A549 (cell line): ENCODE measurements around the gene HTR3A. TPM values are rescaled to one million over a fixed set of nuclear protein-coding genes. Genes with fewer than 3 reads are reported as not detected.

Source experiments
- ATAC-seq, 2 experiments: fragments of 200-7000 bp in 1 of 2; fragments of >200 bp in 1 of 2; cut with Nextera tagmentation in 1 of 2; cut with Tn5 transposase in 1 of 2; 3 replicates each; pipeline versions ENCODE4 v1.8.0 to v1.9.1; 2018 to 2020; ENCODE audit warnings: mild to moderate bottlenecking in 1 of 2, moderate library complexity in 1 of 2
- CTCF ChIA-PET: fragments of 300-600 bp; sonication (Branson Sonifier 250); formaldehyde crosslinking; extraction: SDS; loops from one replicate; lab custom pipeline; 2021; ENCODE audit warnings: antibody characterized with exemption, inconsistent platforms; lab: Yijun Ruan, JAX
- POLR2A ChIA-PET: fragments of 350-600 bp; formaldehyde crosslinking; extraction: SDS; loops from one replicate; lab custom pipeline; 2021; ENCODE audit warnings: antibody characterized with exemption, inconsistent platforms; lab: Yijun Ruan, JAX
- DNase-seq, 2 experiments: peaks; one replicate each; pipeline versions ENCODE4 v3.0.0 to v3.0.0-alpha.2; 2011 to 2016; ENCODE audit warnings: low read depth in 1 of 2, low spot score in 1 of 2
- FAIRE-seq: peaks from 2 replicates; lab custom pipeline; 2011; peaks lifted over from hg19 to GRCh38; lab: Jason Lieb, UNC
- H3K27ac ChIP-seq, 2 experiments: fragments of >200 bp; sonication (Bioruptor Twin); formaldehyde crosslinking; 3 replicates each; pipeline ENCODE4 v1.5.1; 2016 to 2017
- H3K4me1 ChIP-seq: fragments of >200 bp; sonication (Bioruptor Twin); formaldehyde crosslinking; 3 replicates; pipeline ENCODE4 v1.6.1; 2016
- H3K4me2 ChIP-seq: fragments of >200 bp; sonication (Bioruptor Twin); formaldehyde crosslinking; 3 replicates; pipeline ENCODE4 v1.6.1; 2016
- H3K4me3 ChIP-seq: fragments of >200 bp; sonication (Bioruptor Twin); formaldehyde crosslinking; 3 replicates; pipeline ENCODE4 v1.5.1; 2016
- H3K9me3 ChIP-seq: fragments of >200 bp; sonication (Bioruptor Twin); formaldehyde crosslinking; 3 replicates; pipeline ENCODE4 v1.6.1; 2016
- BCL3 ChIP-seq: fragments of >200 bp; sonication (Bioruptor Twin); formaldehyde crosslinking; IDR thresholded peaks from 3 replicates; pipeline ENCODE4 v1.6.1; 2016
- CEBPB ChIP-seq, 2 experiments: fragments of >200 bp in 1 of 2; sonication (Bioruptor Twin) in 1 of 2; formaldehyde crosslinking in 1 of 2; IDR thresholded peaks; 2 replicates each; pipeline ENCODE4 v1.6.1; 2012 to 2016
- EHF ChIP-seq: fragments of 250-450 bp; sonication (Bioruptor Pico); IDR thresholded peaks from 2 replicates; pipeline ENCODE4 v1.5.0; 2020; ENCODE audit warnings: mild to moderate bottlenecking
- ELK1 ChIP-seq: fragments of 150-350 bp; IDR thresholded peaks from 2 replicates; pipeline ENCODE4 v1.6.1; 2014; ENCODE audit warnings: low read depth, mild to moderate bottlenecking, low read length
- ESRRA ChIP-seq: fragments of 150-350 bp; IDR thresholded peaks from 2 replicates; pipeline ENCODE4 v1.6.1; 2014; ENCODE audit warnings: mild to moderate bottlenecking, low read length, borderline replicate concordance
- FOSB ChIP-seq: fragments of 250-450 bp; sonication (Bioruptor Pico); IDR thresholded peaks from 2 replicates; pipeline ENCODE4 v1.5.0; 2020; ENCODE audit warnings: mild to moderate bottlenecking, moderate library complexity
- FOXS1 ChIP-seq: fragments of 250-450 bp; sonication (Bioruptor Pico); IDR thresholded peaks from 2 replicates; pipeline ENCODE4 v1.5.0; 2020; ENCODE audit warnings: mild to moderate bottlenecking, moderate library complexity
- GATA3 ChIP-seq: IDR thresholded peaks from 2 replicates; pipeline ENCODE4 v1.6.1; 2012; ENCODE audit warnings: borderline replicate concordance
- HOXB5 ChIP-seq: fragments of 250-450 bp; sonication (Bioruptor Pico); IDR thresholded peaks from 2 replicates; pipeline ENCODE4 v1.5.0; 2020; ENCODE audit warnings: mild to moderate bottlenecking, moderate library complexity
- KDM1A ChIP-seq: fragments of 200-600 bp; sonication (generic); IDR thresholded peaks from 2 replicates; pipeline ENCODE4 v1.6.1; 2016; ENCODE audit warnings: low read depth, mild to moderate bottlenecking
- MAX ChIP-seq: IDR thresholded peaks from 2 replicates; pipeline ENCODE4 v1.6.1; 2012
- MYC ChIP-seq: IDR thresholded peaks from 2 replicates; pipeline ENCODE4 v1.6.1; 2012; ENCODE audit warnings: mild to moderate bottlenecking, inconsistent platforms, low read length, improper control_type of control experiment, borderline replicate concordance
- NR3C1 ChIP-seq: fragments of >200 bp; sonication (Bioruptor Twin); formaldehyde crosslinking; IDR thresholded peaks from 3 replicates; pipeline ENCODE4 v1.6.1; 2017
- PHF8 ChIP-seq: fragments of 200-600 bp; sonication (generic); IDR thresholded peaks from 2 replicates; pipeline ENCODE4 v1.6.1; 2016; ENCODE audit warnings: low read depth, mild to moderate bottlenecking, antibody characterized with exemption, moderate library complexity, borderline replicate concordance
- RFX5 ChIP-seq: fragments of 450-650 bp; IDR thresholded peaks from 2 replicates; pipeline ENCODE4 v1.7.1; 2014; ENCODE audit warnings: antibody characterized with exemption, mild to moderate bottlenecking, moderate library complexity
- SMC3 ChIP-seq: fragments of >200 bp; sonication (Bioruptor Twin); formaldehyde crosslinking; IDR thresholded peaks from 3 replicates; pipeline ENCODE4 v1.6.1; 2018; ENCODE audit warnings: inconsistent platforms
- SREBF2 ChIP-seq: fragments of 450-650 bp; IDR thresholded peaks from 2 replicates; pipeline ENCODE4 v1.6.1; 2014; ENCODE audit warnings: mild to moderate bottlenecking, moderate library complexity
- ZC3H11A ChIP-seq: fragments of 450-650 bp; IDR thresholded peaks from 2 replicates; pipeline ENCODE4 v1.6.1; 2014; ENCODE audit warnings: antibody characterized with exemption, mild to moderate bottlenecking
- ZFP36 ChIP-seq: fragments of 450-650 bp; IDR thresholded peaks from 2 replicates; pipeline ENCODE4 v1.6.1; 2014; ENCODE audit warnings: borderline replicate concordance; ENCODE audit not compliant: partially characterized antibody
- WGBS: methylation state at CpG from one replicate; pipeline ENCODE4 v1.1.6; 2017; ENCODE audit errors: missing lambda C conversion rate; 5-methylcytosine and 5-hydroxymethylcytosine counted together
- polyA plus RNA-seq, 4 experiments: library from polyadenylated mRNA; depleted of rRNA in 3 of 4; stranded (reverse); fragments of >200 nt; fragmentation: RNase III in 1 of 4; extraction: RNeasy Plus Mini Kit Qiagen cat#74134 plus additional on column Dnase treatment in 1 of 4; gene quantifications; 2 replicates in 3 of 4; 3 replicates in 1 of 4; pipeline ENCODE4 v1.2.3, GENCODE V29; 2011 to 2017

Gene HTR3A
- polyA plus RNA-seq, 2 of the 4 experiments (the other 2 are of a cell fraction) = not detected

- H3K9me3 ChIP-seq = no peaks in the 10 kb centered on the region
- CTCF ChIA-PET = interaction anchor here (0.6 to 1.9 kb wide), 3 partner anchors 12 to 244 kb away, joined by 3 to 8 read pairs (median 4); no protein-coding TSS in a partner anchor
- DNase-seq = no peak
- TF ChIP-seq PHF8 (no peak), SREBF2 (no peak), GATA3 (no peak), EHF (no peak), KDM1A (no peak), ZC3H11A (no peak), ESRRA (no peak), FOSB (CRISPR knock-in tag) (no peak), MAX (no peak), HOXB5 (CRISPR knock-in tag) (no peak)
- H3K4me2 ChIP-seq = no peak overlapping the region
- ATAC-seq = no peak
- POLR2A ChIA-PET = no interaction called here
- no peaks in the 10 kb centered on the region for H3K4me1 ChIP-seq
- FAIRE-seq = no peak
- no peak overlapping the region for H3K27ac ChIP-seq
- WGBS = 91% methylated on average over 2 of the region's 2 CpGs
- H3K4me3 ChIP-seq = no peak overlapping the region
Measured at GRCh38 chr11:114016986-114017385, 42.1 kb downstream of the HTR3A start.

GRCh38 chr11:114017723-114018122 is 42.8 kb downstream of the HTR3A start:
- FAIRE-seq (no peak), DNase-seq (peak in 1 of 2 experiments; percentile 13), ATAC-seq (peak; percentile 39 to 59; a peak in 5 of 6 replicates)
- TF ChIP-seq SMC3 = no peak
- Histone ChIP-seq H3K4me3 (no peak overlapping the region), H3K9me3 (no peaks in the 10 kb centered on the region), H3K4me2 (no peak overlapping the region), H3K27ac (no peak overlapping the region), H3K4me1 (no peaks in the 10 kb centered on the region)
- 0% methylated on average over 2 of the region's 2 CpGs for WGBS
- POLR2A ChIA-PET = no interaction called here
- CTCF ChIA-PET = interaction anchor here (0.7 to 1.9 kb wide), 5 partner anchors 11 to 375 kb away, joined by 3 to 8 read pairs (median 4); no protein-coding TSS in a partner anchor

- no peak overlapping the region for H3K4me2 ChIP-seq
- H3K4me3 ChIP-seq = no peak overlapping the region
- no peaks in the 10 kb centered on the region for H3K9me3 ChIP-seq
- ATAC-seq (no peak), FAIRE-seq (no peak), DNase-seq (no peak)
- H3K27ac ChIP-seq = no peak overlapping the region
- WGBS = 53% methylated on average over 3 of the region's 3 CpGs
- TF ChIP-seq FOXS1 (CRISPR knock-in tag) (no peak), ESRRA (no peak), ZFP36 (no peak), MYC (no peak), BCL3 (no peak), CEBPB (IDR thresholded peaks at IDR 0.05) (no peak)
- ChIA-PET CTCF (interaction anchor here (1.7 to 1.9 kb wide), 2 partner anchors 10 to 242 kb away, joined by 6 to 8 read pairs; no protein-coding TSS in a partner anchor), POLR2A (no interaction called here)
- H3K4me1 ChIP-seq = no peaks in the 10 kb centered on the region
Measured at GRCh38 chr11:114019046-114019445, 44.1 kb downstream of the HTR3A start.

GRCh38 chr11:114019574-114019973 is 44.7 kb downstream of the HTR3A start:
- H3K4me3 ChIP-seq = no peak overlapping the region
- FAIRE-seq = no peak
- H3K9me3 ChIP-seq = no peaks in the 10 kb centered on the region
- no peaks in the 10 kb centered on the region for H3K4me1 ChIP-seq
- no peak for ATAC-seq
- WGBS = 32% methylated on average over 5 of the region's 5 CpGs
- CTCF ChIA-PET = interaction anchor here (1.3 kb wide), 1 partner anchor 12 kb away, joined by 3 read pairs; no protein-coding TSS in a partner anchor
- H3K4me2 ChIP-seq = no peak overlapping the region
- H3K27ac ChIP-seq = no peak overlapping the region
- no peak for DNase-seq
- TF ChIP-seq ELK1 = no peak
- no peak for TF ChIP-seq RFX5
- no peak for TF ChIP-seq NR3C1
- TF ChIP-seq, all 56 proteins: peak for 0
- POLR2A ChIA-PET = no interaction called here
